Fibroblast of pulmonary artery (primary cell): ENCODE measurements around the gene TPM2.

Experiments used
- DNase-seq: peaks from one replicate; pipeline ENCODE4 v3.0.0-alpha.2; 2010; ENCODE audit warnings: low read depth
- H3K4me3 ChIP-seq: replicated peaks from 2 replicates; pipeline ENCODE4 v1.5.1; 2011; ENCODE audit warnings: low read depth, mild to moderate bottlenecking, control low read depth, low read length, moderate library complexity
- CTCF ChIP-seq: IDR thresholded peaks from 2 replicates; pipeline ENCODE4 v1.5.1; 2011; ENCODE audit warnings: mild to moderate bottlenecking, control low read depth, low read length, inconsistent platforms; ENCODE audit errors: missing control alignments

Gene TPM2

GRCh38 chr9:35667939-35668338 lies 21.8 kb downstream of the TPM2 start:
- no peak for DNase-seq
- TF ChIP-seq CTCF, result no peak
- H3K4me3 ChIP-seq, result no peak overlapping the region

GRCh38 chr9:35666549-35666948 lies 23.2 kb downstream of the TPM2 start:
- no peak for TF ChIP-seq CTCF
- DNase-seq, result no peak
- no peak overlapping the region for H3K4me3 ChIP-seq

GRCh38 chr9:35666045-35666444 lies 23.7 kb downstream of the TPM2 start:
- no peak overlapping the region for H3K4me3 ChIP-seq
- peak; percentile 46 for DNase-seq
- no peak for TF ChIP-seq CTCF

GRCh38 chr9:35665471-35665818 lies 24.3 kb downstream of the TPM2 start:
- no peak for DNase-seq
- no peak for TF ChIP-seq CTCF
- peak overlapping the region; percentile 61 for H3K4me3 ChIP-seq

GRCh38 chr9:35664531-35665470 lies 24.9 kb downstream of the TPM2 start, which contains the start of gene ARHGEF39:
ARHGEF39 (minus strand) TSS chr9:35665195; CDS start chr9:35665169, 26 bp downstream.
- DNase-seq, result peak; percentile 70
- peak within 1 kb of the TSS; percentile 61 for H3K4me3 ChIP-seq
- TF ChIP-seq CTCF, result no peak

- no peak overlapping the region for H3K4me3 ChIP-seq
- no peak for DNase-seq
These were observed 27.3 kb downstream of the TPM2 start for GRCh38 chr9:35662437-35662836.

More at GRCh38 chr9:35662437-35662836, 27.3 kb downstream of the TPM2 start:
- no peak for TF ChIP-seq CTCF
